ENCODE data around the gene ERC2. TPM values are rescaled to one million over a fixed set of nuclear protein-coding genes. Genes with fewer than 3 reads are reported as not detected.

The ERC2 gene
- total RNA-seq, 4 donors from 2014 or later = 5.3 to 8.8 (median 7.8) TPM

GRCh38 chr3:55473788-55474187 lies 994.5 kb downstream of the ERC2 start:
- no peak overlapping the region for H3K27ac ChIP-seq
- 91 to 94% methylated on average over 6 of the region's 6 CpGs for WGBS, 2 donors

GRCh38 chr3:55471522-55472280 lies 996.6 kb downstream of the ERC2 start:
- intact Hi-C loops (cut with DNase I) = no loop called here
- no peak for DNase-seq
- no peak for TF ChIP-seq POLR2A (IDR thresholded peaks at IDR 0.05)
- no peak for TF ChIP-seq CTCF (IDR thresholded peaks at IDR 0.05)
- H3K27me3 ChIP-seq = no peaks in the 10 kb centered on the region
- H3K9me3 ChIP-seq = no peaks in the 10 kb centered on the region
- no peak overlapping the region for H3K4me3 ChIP-seq (replicated peaks in 1 of 3)
- WGBS, 2 donors = 83 to 89% methylated on average over 7 to 8 of the region's 8 CpGs
- peaks cover 0 to 3% of the 10 kb centered on the region in 2 donors for H3K36me3 ChIP-seq
- no peak overlapping the region for H3K27ac ChIP-seq
- no peaks in the 10 kb centered on the region for H3K4me1 ChIP-seq

More at GRCh38 chr3:55473788-55474187, 994.5 kb downstream of the ERC2 start:
- Histone ChIP-seq H3K27me3 (no peaks in the 10 kb centered on the region), H3K4me1 (no peaks in the 10 kb centered on the region), H3K36me3 (peaks cover 0 to 3% of the 10 kb centered on the region in 2 donors), H3K4me3 (replicated peaks in 1 of 3) (no peak overlapping the region), H3K9me3 (no peaks in the 10 kb centered on the region)
- no peak for TF ChIP-seq CTCF (IDR thresholded peaks at IDR 0.05)
- TF ChIP-seq POLR2A (IDR thresholded peaks at IDR 0.05) = no peak
- intact Hi-C loops (cut with DNase I) = no loop called here
- no peak for DNase-seq

GRCh38 chr3:55471084-55471483 lies 997.2 kb downstream of the ERC2 start:
- no peak for DNase-seq
- TF ChIP-seq CTCF (IDR thresholded peaks at IDR 0.05) (no peak), POLR2A (IDR thresholded peaks at IDR 0.05) (no peak)
- 75 to 98% methylated on average over 3 to 4 of the region's 4 CpGs for WGBS, 2 donors
- no peaks in the 10 kb centered on the region for H3K27me3 ChIP-seq
- intact Hi-C loops (cut with DNase I) = no loop called here
- peaks cover 0 to 3% of the 10 kb centered on the region in 2 donors for H3K36me3 ChIP-seq
- H3K4me3 ChIP-seq (replicated peaks in 1 of 3) = no peak overlapping the region
- H3K27ac ChIP-seq = no peak overlapping the region
- H3K4me1 ChIP-seq = no peaks in the 10 kb centered on the region
- H3K9me3 ChIP-seq = no peaks in the 10 kb centered on the region

GRCh38 chr3:55469957-55470526 lies 998.2 kb downstream of the ERC2 start:
- Histone ChIP-seq H3K4me1 (no peaks in the 10 kb centered on the region), H3K9me3 (no peaks in the 10 kb centered on the region), H3K27me3 (no peaks in the 10 kb centered on the region), H3K36me3 (peaks cover 0 to 3% of the 10 kb centered on the region in 2 donors), H3K4me3 (replicated peaks in 1 of 3) (no peak overlapping the region), H3K27ac (no peak overlapping the region)
- DNase-seq = no peak
- TF ChIP-seq CTCF (IDR thresholded peaks at IDR 0.05) (no peak), POLR2A (IDR thresholded peaks at IDR 0.05) (no peak)
- WGBS, 2 donors = 97% methylated on average over 23 to 32 of the region's 32 CpGs
- intact Hi-C loops (cut with DNase I) = no loop called here

GRCh38 chr3:55468251-55468650 lies 1000.0 kb downstream of the ERC2 start:
- no peak overlapping the region for H3K27ac ChIP-seq
- TF ChIP-seq CTCF (IDR thresholded peaks at IDR 0.05) (no peak), POLR2A (IDR thresholded peaks at IDR 0.05) (no peak)
- WGBS, 2 donors = 78 to 81% methylated on average over 5 of the region's 5 CpGs

More at GRCh38 chr3:55468251-55468650, 1000.0 kb downstream of the ERC2 start:
- H3K4me3 ChIP-seq (replicated peaks in 1 of 3) = no peak overlapping the region
- H3K9me3 ChIP-seq = no peaks in the 10 kb centered on the region
- peaks cover 0 to 3% of the 10 kb centered on the region in 2 donors for H3K36me3 ChIP-seq
- intact Hi-C loops (cut with DNase I) = no loop called here
- DNase-seq = no peak
- no peaks in the 10 kb centered on the region for H3K4me1 ChIP-seq
- no peaks in the 10 kb centered on the region for H3K27me3 ChIP-seq
